Karpas-422 (cell line): ENCODE measurements around the gene KDM5A. TPM values are rescaled to one million over a fixed set of nuclear protein-coding genes. Genes with fewer than 3 reads are reported as not detected.

ENCODE experiments used
- DNase-seq: peaks from one replicate; pipeline ENCODE4 v3.0.0-alpha.2; 2015
- H2AFZ ChIP-seq: fragments of 200-600 bp; sonication (generic); 2 replicates; pipeline ENCODE4 v1.6.1; 2014; ENCODE audit warnings: antibody characterized with exemption, low read length, mixed read lengths
- H3K27ac ChIP-seq: fragments of 200-600 bp; sonication (generic); 2 replicates; pipeline ENCODE4 v1.5.1; 2014; ENCODE audit warnings: mild to moderate bottlenecking, low read length, moderate library complexity
- H3K27me3 ChIP-seq: fragments of 200-600 bp; sonication (generic); 2 replicates; pipeline ENCODE4 v1.6.1; 2014; ENCODE audit warnings: low read length, mixed read lengths
- H3K36me3 ChIP-seq: fragments of 200-600 bp; sonication (generic); 2 replicates; pipeline ENCODE4 v1.6.1; 2014; ENCODE audit warnings: low read length, mixed read lengths; ENCODE audit not compliant: insufficient read depth
- H3K4me1 ChIP-seq: fragments of 200-600 bp; sonication (generic); 2 replicates; pipeline ENCODE4 v1.6.1; 2014; ENCODE audit warnings: mild to moderate bottlenecking, low read length, mixed read lengths
- H3K4me2 ChIP-seq: fragments of 200-600 bp; sonication (generic); 2 replicates; pipeline ENCODE4 v1.6.1; 2014; ENCODE audit warnings: low read length, low read depth, mild to moderate bottlenecking; ENCODE audit not compliant: poor library complexity, severe bottlenecking
- H3K4me3 ChIP-seq: fragments of 200-600 bp; sonication (generic); 2 replicates; pipeline ENCODE4 v1.5.1; 2014; ENCODE audit warnings: mild to moderate bottlenecking, antibody characterized with exemption, low read length, mixed read lengths
- H3K79me2 ChIP-seq: fragments of 200-600 bp; sonication (generic); 2 replicates; pipeline ENCODE4 v1.6.1; 2014; ENCODE audit warnings: mild to moderate bottlenecking, low read length, mixed read lengths
- H3K9ac ChIP-seq: fragments of 200-600 bp; sonication (generic); 2 replicates; pipeline ENCODE4 v1.6.0; 2014; ENCODE audit warnings: low read length
- H3K9me2 ChIP-seq: fragments of 200-600 bp; sonication (generic), shearing (Covaris generic); replicated peaks from 2 replicates; pipeline ENCODE4 v1.6.0; 2014; ENCODE audit warnings: mild to moderate bottlenecking, low read length, moderate library complexity; ENCODE audit not compliant: insufficient read depth
- H3K9me3 ChIP-seq: fragments of 300-700, 200-600 bp; sonication (generic); 2 replicates; pipeline ENCODE4 v1.6.1; 2014; ENCODE audit warnings: low read length, mixed read lengths
- H4K20me1 ChIP-seq: fragments of 200-600 bp; sonication (generic); 2 replicates; pipeline ENCODE4 v1.6.1; 2014; ENCODE audit warnings: mild to moderate bottlenecking, antibody characterized with exemption, low read length, low read depth; ENCODE audit not compliant: insufficient read depth
- total RNA-seq: library from RNA; depleted of rRNA; stranded (reverse); fragments of >200 nt; shearing (Covaris generic); gene quantifications from 2 replicates; pipeline ENCODE4 v1.2.3, GENCODE V29; 2014; ENCODE audit warnings: low replicate concordance

KDM5A gene
- total RNA-seq, 1 experiment from 2014 or later: 64.7 TPM

DNA sequence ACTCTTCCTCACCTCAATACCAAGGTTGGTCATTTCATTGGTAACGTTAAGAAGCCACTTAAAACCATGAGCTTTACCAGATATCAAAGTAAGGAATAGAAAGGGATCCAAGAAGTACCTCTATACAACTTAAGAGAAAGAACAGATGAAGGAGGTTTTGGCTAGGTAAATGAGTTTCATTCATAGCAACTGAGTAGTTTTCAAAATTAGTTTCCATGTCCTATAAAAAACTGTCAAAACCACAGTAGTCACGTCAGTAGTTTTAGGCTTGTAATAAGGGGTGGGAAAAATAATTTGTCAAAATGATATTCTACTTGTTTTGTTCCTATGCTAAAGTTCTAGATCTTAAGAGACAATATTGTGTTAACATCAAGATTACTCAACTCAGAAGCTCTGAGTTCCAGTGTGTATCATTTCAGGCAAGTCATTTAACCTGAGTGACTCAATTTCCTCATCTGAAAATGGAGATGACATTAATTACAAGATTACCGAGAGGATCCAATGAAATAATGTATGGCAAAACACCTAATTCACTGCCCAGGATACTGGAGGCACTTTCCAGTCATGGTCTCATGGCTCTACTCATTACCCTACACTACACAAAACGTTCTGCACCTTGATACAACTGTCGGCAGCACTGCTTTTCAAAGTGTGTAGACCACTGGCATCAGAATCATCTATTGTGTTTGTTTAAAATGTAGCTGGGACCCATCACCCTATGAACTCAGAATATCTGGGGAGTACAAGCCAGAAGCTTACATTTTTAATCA lies 102.4 kb downstream of the KDM5A start:
- Histone ChIP-seq H3K27ac (no peak overlapping the region), H3K4me3 (no peak overlapping the region), H3K27me3 (no peaks in the 10 kb centered on the region), H3K4me2 (no peak overlapping the region), H3K4me1 (peaks cover 4% of the 10 kb centered on the region; the same call in 1 of the 2 replicates), H3K79me2 (peaks cover 29% of the 10 kb centered on the region), H4K20me1 (no peaks in the 10 kb centered on the region; the same call in 1 of the 2 replicates), H3K9ac (no peak overlapping the region), H3K9me3 (no peaks in the 10 kb centered on the region), H3K36me3 (peaks cover 60% of the 10 kb centered on the region), H3K9me2 (no peaks in the 10 kb centered on the region), H2AFZ (no peak overlapping the region)
- no peak for DNase-seq

DNA sequence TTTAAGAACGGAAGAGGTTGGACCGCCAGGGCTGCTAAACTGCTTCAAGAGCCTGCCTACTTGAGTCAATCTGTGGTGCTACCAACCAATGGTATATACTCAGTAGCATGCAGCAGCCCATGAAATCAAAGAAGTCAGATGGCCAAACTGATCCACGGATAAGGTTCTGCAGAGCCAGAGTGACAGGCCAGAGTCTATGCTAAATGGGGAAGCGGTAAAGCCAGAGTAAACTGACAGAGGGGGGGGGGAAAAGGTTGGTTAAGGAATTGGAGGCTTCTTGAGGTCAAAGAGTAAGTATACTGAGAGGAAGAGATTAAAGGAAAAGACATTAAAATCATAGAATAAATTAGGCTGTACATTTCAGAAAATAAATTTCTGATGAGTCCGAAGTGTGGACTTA lies 111.1 kb downstream of the KDM5A start:
- no peaks in the 10 kb centered on the region for H3K79me2 ChIP-seq
- H2AFZ ChIP-seq: no peak overlapping the region
- H3K4me1 ChIP-seq: peaks cover 15% of the 10 kb centered on the region
- no peak for DNase-seq
- no peak overlapping the region for H3K4me3 ChIP-seq
- no peak overlapping the region for H3K4me2 ChIP-seq
- no peaks in the 10 kb centered on the region for H3K27me3 ChIP-seq
- no peak overlapping the region for H3K27ac ChIP-seq
- peaks cover 4% of the 10 kb centered on the region; the same call in 1 of the 2 replicates for H3K36me3 ChIP-seq
- no peak overlapping the region for H3K9ac ChIP-seq
- H3K9me2 ChIP-seq: no peaks in the 10 kb centered on the region
- no peaks in the 10 kb centered on the region for H3K9me3 ChIP-seq
- H4K20me1 ChIP-seq: no peaks in the 10 kb centered on the region

DNA sequence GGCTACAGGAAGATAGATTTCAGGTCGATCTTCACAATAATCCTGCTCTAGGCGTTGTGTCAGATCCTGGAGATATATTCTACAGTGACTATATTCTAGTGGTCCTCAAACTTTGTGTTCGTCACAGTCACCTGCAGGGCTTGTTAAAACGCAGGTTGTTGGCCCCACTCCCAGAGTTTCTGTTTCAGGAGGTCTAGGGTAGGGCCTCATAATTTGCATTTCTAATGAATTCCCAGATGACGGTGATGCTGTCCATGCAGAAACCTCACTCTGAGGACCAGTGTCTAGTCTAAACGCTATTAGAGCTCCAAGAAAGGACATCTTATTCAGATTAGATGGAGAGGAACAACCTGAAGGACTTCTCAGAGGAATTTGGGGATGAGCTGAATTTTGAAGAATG lies 113.3 kb downstream of the KDM5A start:
- peaks cover 15% of the 10 kb centered on the region for H3K4me1 ChIP-seq
- no peaks in the 10 kb centered on the region for H3K27me3 ChIP-seq
- no peak overlapping the region for H2AFZ ChIP-seq
- no peaks in the 10 kb centered on the region for H4K20me1 ChIP-seq
- no peak overlapping the region for H3K27ac ChIP-seq
- no peaks in the 10 kb centered on the region for H3K36me3 ChIP-seq
- no peak overlapping the region for H3K4me3 ChIP-seq
- no peaks in the 10 kb centered on the region for H3K9me2 ChIP-seq
- H3K4me2 ChIP-seq: peak overlapping the region; percentile 22
- no peaks in the 10 kb centered on the region for H3K79me2 ChIP-seq
- H3K9me3 ChIP-seq: no peaks in the 10 kb centered on the region
- H3K9ac ChIP-seq: no peak overlapping the region
- DNase-seq: no peak

DNA sequence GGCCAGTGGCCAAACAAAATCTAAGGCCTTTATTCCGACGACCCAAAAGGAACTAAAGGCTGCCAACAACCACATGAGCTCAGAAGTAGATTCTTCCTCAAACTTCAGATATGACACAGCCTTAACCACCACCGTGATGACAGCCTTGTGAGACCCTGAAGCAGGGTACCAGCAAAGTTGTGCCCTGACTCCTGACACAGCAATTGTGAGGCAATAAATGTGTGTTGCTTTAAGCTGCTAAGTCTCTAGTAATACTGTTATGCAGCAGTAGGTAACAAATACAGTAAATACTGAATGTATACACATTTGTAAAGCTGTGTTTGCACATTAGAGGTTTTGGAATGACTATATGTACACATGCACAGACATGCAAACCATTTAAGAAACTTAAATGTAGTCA lies 115.7 kb downstream of the KDM5A start:
- no peaks in the 10 kb centered on the region for H3K9me3 ChIP-seq
- DNase-seq: no peak
- no peak overlapping the region for H3K27ac ChIP-seq

GRCh38 chr12:272942-273341 lies 116.2 kb downstream of the KDM5A start:
- Histone ChIP-seq H3K27me3 (no peaks in the 10 kb centered on the region), H3K4me2 (no peak overlapping the region), H3K4me3 (no peak overlapping the region), H3K4me1 (peaks cover 15% of the 10 kb centered on the region), H4K20me1 (no peaks in the 10 kb centered on the region), H3K79me2 (no peaks in the 10 kb centered on the region), H3K27ac (no peak overlapping the region), H3K36me3 (no peaks in the 10 kb centered on the region), H2AFZ (no peak overlapping the region), H3K9me2 (no peaks in the 10 kb centered on the region), H3K9ac (no peak overlapping the region), H3K9me3 (no peaks in the 10 kb centered on the region)
- no peak for DNase-seq

More for the DNA sequence above, 115.7 kb downstream of the KDM5A start:
- H3K27me3 ChIP-seq: no peaks in the 10 kb centered on the region
- no peaks in the 10 kb centered on the region for H3K79me2 ChIP-seq
- peaks cover 15% of the 10 kb centered on the region for H3K4me1 ChIP-seq
- no peaks in the 10 kb centered on the region for H3K9me2 ChIP-seq
- no peak overlapping the region for H2AFZ ChIP-seq
- H3K9ac ChIP-seq: no peak overlapping the region
- no peak overlapping the region for H3K4me3 ChIP-seq
- no peaks in the 10 kb centered on the region for H4K20me1 ChIP-seq
- H3K36me3 ChIP-seq: no peaks in the 10 kb centered on the region
- no peak overlapping the region for H3K4me2 ChIP-seq

DNA sequence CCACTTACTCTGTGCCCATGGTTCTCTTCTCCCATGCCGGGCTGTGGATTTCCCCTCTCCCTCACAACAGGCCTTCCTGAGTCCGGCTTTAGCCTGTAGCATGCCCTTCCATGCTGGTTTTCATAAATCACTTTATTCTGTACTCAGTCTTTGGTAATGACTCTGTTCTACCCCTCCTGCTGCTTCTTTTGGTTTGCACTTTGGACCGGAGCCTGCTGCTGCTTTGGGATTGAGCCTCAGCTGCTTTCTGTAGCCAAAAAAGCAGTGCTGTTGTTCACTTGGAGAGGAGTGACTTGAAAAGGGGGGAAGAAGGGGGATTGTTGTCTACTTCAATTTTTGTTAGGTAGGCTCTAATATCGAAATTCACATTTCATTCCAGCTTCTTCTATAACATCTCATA lies 118.0 kb downstream of the KDM5A start:
- Histone ChIP-seq H3K9me2 (no peaks in the 10 kb centered on the region), H3K79me2 (no peaks in the 10 kb centered on the region), H2AFZ (no peak overlapping the region), H3K9me3 (no peaks in the 10 kb centered on the region), H4K20me1 (no peaks in the 10 kb centered on the region), H3K27ac (no peak overlapping the region), H3K9ac (no peak overlapping the region), H3K36me3 (no peaks in the 10 kb centered on the region), H3K4me1 (peaks cover 6% of the 10 kb centered on the region), H3K4me2 (no peak overlapping the region), H3K4me3 (no peak overlapping the region), H3K27me3 (no peaks in the 10 kb centered on the region)
- DNase-seq: no peak

GRCh38 chr12:269191-269590 lies 119.9 kb downstream of the KDM5A start:
- no peak for DNase-seq
- Histone ChIP-seq H3K4me1 (no peaks in the 10 kb centered on the region), H3K4me3 (no peak overlapping the region), H3K4me2 (no peak overlapping the region), H4K20me1 (no peaks in the 10 kb centered on the region), H3K9ac (no peak overlapping the region), H3K9me2 (no peaks in the 10 kb centered on the region), H3K27me3 (no peaks in the 10 kb centered on the region), H3K36me3 (no peaks in the 10 kb centered on the region), H3K9me3 (no peaks in the 10 kb centered on the region), H2AFZ (no peak overlapping the region), H3K27ac (no peak overlapping the region), H3K79me2 (no peaks in the 10 kb centered on the region)

- Histone ChIP-seq H3K9me2 (no peaks in the 10 kb centered on the region), H3K27me3 (no peaks in the 10 kb centered on the region), H3K9ac (no peak overlapping the region), H3K9me3 (no peaks in the 10 kb centered on the region), H3K4me1 (no peaks in the 10 kb centered on the region), H3K79me2 (no peaks in the 10 kb centered on the region), H2AFZ (no peak overlapping the region), H3K36me3 (no peaks in the 10 kb centered on the region), H3K27ac (no peak overlapping the region), H4K20me1 (no peaks in the 10 kb centered on the region), H3K4me2 (no peak overlapping the region), H3K4me3 (no peak overlapping the region)
- no peak for DNase-seq
Measured at GRCh38 chr12:268483-268840, 120.7 kb downstream of the KDM5A start.
